Adrenal gland (tissue), 12 donors: ENCODE results near the gene FOXP3. TPM values are rescaled to one million over a fixed set of nuclear protein-coding genes. Genes with fewer than 3 reads are reported as not detected.

Experiments
- DNase-seq, 7 donors: peaks; one replicate each; pipeline ENCODE4 v3.0.0-alpha.2; 2019 to 2020
- H3K27ac ChIP-seq, 5 donors: fragments of 200-600 bp; sonication (generic) in 4 of 5; 1 replicate in 3 of 5; 2 replicates in 2 of 5; pipeline versions ENCODE4 v1.5.1 to v1.8.0; 2016 to 2020; ENCODE audit warnings: mild to moderate bottlenecking in 1 of 5
- H3K27me3 ChIP-seq: fragments of 200-600 bp; 2 replicates; pipeline ENCODE4 v1.8.0; 2021
- H3K36me3 ChIP-seq, 2 donors: fragments of 200-600 bp; replicated peaks in 1 of 2; 1 replicate in 1 of 2; 2 replicates in 1 of 2; pipeline versions ENCODE4 v1.5.1 to v1.8.0; 2018 to 2022
- H3K4me1 ChIP-seq, 2 donors: fragments of 200-600 bp; replicated peaks in 1 of 2; 1 replicate in 1 of 2; 2 replicates in 1 of 2; pipeline versions ENCODE4 v1.5.1 to v1.8.0; 2018 to 2021
- H3K4me3 ChIP-seq, 4 donors: fragments of 200-600 bp; sonication (generic) in 3 of 4; one replicate each; pipeline ENCODE4 v1.5.1; 2016 to 2018
- H3K9me3 ChIP-seq, 3 donors: fragments of 200-600 bp; sonication (generic) in 1 of 3; replicated peaks in 1 of 3; 1 replicate in 2 of 3; 2 replicates in 1 of 3; pipeline versions ENCODE4 v1.5.1 to v1.8.0; 2016 to 2021
- POLR2A ChIP-seq, 2 donors: fragments of 450-650 bp; IDR thresholded peaks; one replicate each; pipeline ENCODE4 v1.6.1; 2017; ENCODE audit warnings: antibody characterized with exemption in 2 of 2, mild to moderate bottlenecking in 2 of 2, moderate library complexity in 1 of 2
- WGBS, 4 donors: extraction: QIAGEN DNeasy Blood & Tissue Kit in 2 of 4; methylation state at CpG; one replicate each; pipeline versions ENCODE4 v1.1.5 to v1.1.7; 2013 to 2017; 5-methylcytosine and 5-hydroxymethylcytosine counted together
- intact Hi-C, 2 donors: fragments of 100-400 bp; cut with DNase I; formaldehyde crosslinking; loops; one replicate each; pipeline versions ENCODE4 v1.14.1 to v1.15.0; 2022 to 2023
- polyA plus RNA-seq, 3 donors: library from polyadenylated mRNA; stranded (reverse); fragments of 200-250 nt in 2 of 3; fragments of 350-450 nt in 1 of 3; fragmentation: Illumina TruSeq in 1 of 3; extraction: RNeasy Lipid Tissue Mini Kit (QIAGEN cat#74804) in 1 of 3; gene quantifications; one replicate each; pipeline ENCODE4 v1.2.3, GENCODE V29; 2013 to 2014
- total RNA-seq, 9 donors: library from RNA; depleted of rRNA in 4 of 9; stranded (reverse); fragments of >200 nt in 4 of 9; fragments of 120-200 nt in 1 of 9; fragmentation: NEBNext Ultra II Directional in 1 of 9; extraction: Animal tissue kit (Norgen Biotek cat#: 25700) in 1 of 9; gene quantifications; one replicate each; pipeline versions ENCODE4 v1.1.0 to v1.2.4, GENCODE V29; 2013 to 2023
- TF ChIP-seq, protein P1 (sequence below), 6 experiments: fragments of 450-650 bp in 4 of 6; fragments of 200-600 bp in 2 of 6; sonication (generic) in 1 of 6; IDR thresholded peaks; 1 replicate in 5 of 6; 2 replicates in 1 of 6; pipeline versions ENCODE4 v1.5.1 to v1.8.0; 2016 to 2021; ENCODE audit warnings: antibody characterized with exemption in 6 of 6, mild to moderate bottlenecking in 2 of 6, moderate library complexity in 1 of 6
- donor health status: healthy with polysubstance abuse.
- donor health status: Bipolar disorder and iron deficiency.
- donor health status: DM: yes; HTN: yes; CAD: no.
- donor health status: DM: no; HTN: no; CAD: no.
- donor health status: DM: no; HTN: no; CAD: no.
- donor health status: DM: yes; HTN: yes; CAD: no.

Gene FOXP3
- total and polyA plus RNA-seq, 12 donors: 0.14 to 0.53 (median 0.26) TPM; not detected in 4

DNA sequence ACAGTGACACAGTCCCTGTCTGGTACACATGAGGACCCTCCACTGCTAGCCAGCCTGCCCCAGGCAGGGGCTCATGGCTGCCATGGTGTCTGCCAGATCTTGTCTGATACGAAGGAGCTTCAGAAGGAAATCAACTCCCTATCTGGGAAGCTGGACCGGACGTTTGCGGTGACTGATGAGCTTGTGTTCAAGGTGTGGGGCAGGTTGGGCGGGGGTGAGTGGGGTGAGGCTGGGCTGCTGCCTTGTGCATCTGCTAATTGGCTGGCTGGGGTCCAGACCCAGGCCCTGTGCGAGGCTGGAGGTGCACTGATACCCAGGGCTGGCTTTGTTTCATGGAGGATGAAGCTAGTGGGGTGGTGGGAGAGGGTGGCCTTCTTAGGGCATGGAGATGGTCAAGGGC is 15.4 kb downstream of the FOXP3 start:
- H3K9me3 ChIP-seq: no peaks in the 10 kb centered on the region
- H3K36me3 ChIP-seq: peaks cover 0 to 9% of the 10 kb centered on the region in 2 donors
- WGBS, 4 donors: 71 to 91% (median 77%) methylated on average over 1 to 6 of the region's 6 CpGs
- intact Hi-C loops: no loop called here
- H3K4me1 ChIP-seq: no peaks in the 10 kb centered on the region
- no peak for DNase-seq
- H3K4me3 ChIP-seq: no peak overlapping the region
- H3K27ac ChIP-seq: no peak overlapping the region
- H3K27me3 ChIP-seq: no peaks in the 10 kb centered on the region
- no peak for TF ChIP-seq POLR2A (IDR thresholded peaks at IDR 0.05)
- TF ChIP-seq, protein P1, sequence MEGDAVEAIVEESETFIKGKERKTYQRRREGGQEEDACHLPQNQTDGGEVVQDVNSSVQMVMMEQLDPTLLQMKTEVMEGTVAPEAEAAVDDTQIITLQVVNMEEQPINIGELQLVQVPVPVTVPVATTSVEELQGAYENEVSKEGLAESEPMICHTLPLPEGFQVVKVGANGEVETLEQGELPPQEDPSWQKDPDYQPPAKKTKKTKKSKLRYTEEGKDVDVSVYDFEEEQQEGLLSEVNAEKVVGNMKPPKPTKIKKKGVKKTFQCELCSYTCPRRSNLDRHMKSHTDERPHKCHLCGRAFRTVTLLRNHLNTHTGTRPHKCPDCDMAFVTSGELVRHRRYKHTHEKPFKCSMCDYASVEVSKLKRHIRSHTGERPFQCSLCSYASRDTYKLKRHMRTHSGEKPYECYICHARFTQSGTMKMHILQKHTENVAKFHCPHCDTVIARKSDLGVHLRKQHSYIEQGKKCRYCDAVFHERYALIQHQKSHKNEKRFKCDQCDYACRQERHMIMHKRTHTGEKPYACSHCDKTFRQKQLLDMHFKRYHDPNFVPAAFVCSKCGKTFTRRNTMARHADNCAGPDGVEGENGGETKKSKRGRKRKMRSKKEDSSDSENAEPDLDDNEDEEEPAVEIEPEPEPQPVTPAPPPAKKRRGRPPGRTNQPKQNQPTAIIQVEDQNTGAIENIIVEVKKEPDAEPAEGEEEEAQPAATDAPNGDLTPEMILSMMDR (IDR thresholded peaks at IDR 0.05): no peak

DNA sequence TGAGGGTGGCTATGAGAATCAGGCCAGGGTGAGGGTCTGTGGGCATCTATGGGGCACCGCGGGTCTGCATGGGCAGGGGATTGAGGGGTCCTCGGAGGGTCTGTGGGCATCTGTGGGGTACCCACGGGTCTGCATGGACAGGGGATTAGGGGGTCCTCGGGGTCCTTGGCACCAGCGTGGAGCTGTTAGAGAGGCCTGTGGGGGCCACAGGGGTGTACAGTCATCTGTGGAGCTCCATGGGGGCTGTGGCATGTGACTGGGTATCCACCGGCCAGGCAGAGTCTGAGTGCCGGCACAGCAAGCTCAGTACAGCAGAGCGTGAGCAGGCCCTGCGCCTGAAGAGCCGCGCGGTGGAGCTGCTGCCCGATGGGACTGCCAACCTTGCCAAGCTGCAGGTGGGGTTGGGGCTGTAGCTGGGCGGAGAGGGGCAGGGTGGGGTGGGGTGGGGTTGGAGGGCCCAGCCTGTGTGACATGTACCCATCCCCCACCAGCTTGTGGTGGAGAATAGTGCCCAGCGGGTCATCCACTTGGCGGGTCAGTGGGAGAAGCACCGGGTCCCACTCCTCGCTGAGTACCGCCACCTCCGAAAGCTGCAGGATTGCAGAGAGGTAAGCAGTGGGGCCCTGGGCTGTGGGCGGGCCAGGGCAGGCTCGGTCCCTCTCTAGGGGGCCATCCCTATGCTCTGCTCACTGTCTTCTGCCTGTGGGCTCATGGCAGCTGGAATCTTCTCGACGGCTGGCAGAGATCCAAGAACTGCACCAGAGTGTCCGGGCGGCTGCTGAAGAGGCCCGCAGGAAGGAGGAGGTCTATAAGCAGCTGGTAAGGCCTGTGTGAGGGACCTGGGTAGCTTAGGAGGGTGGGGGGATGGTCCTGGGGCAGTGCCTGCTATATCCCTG is 16.3 kb downstream of the FOXP3 start:
- TF ChIP-seq, protein P1 (IDR thresholded peaks at IDR 0.05): no peak
- TF ChIP-seq POLR2A (IDR thresholded peaks at IDR 0.05): no peak
- no peaks in the 10 kb centered on the region for H3K27me3 ChIP-seq
- intact Hi-C loops: no loop called here

DNA sequence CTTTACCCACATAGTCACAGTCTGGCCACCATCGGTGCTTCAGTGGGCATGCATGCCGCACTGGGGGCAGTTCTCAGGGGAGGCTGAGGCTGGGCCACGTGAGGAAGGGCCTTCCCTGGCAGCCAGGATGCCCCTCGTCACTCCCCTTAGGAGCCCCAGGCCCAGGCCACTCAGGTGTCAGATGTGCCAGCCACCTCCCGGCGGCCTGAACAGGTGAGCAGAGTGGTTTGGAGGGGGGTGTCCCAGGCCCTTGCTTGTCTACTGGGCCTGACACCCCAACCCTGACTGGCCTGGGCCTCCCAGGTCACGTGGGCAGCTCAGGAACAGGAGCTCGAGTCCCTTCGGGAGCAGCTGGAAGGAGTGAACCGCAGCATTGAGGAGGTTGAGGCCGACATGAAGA is 17.2 kb downstream of the FOXP3 start:
- Histone ChIP-seq H3K27ac (no peak overlapping the region), H3K4me1 (no peaks in the 10 kb centered on the region), H3K36me3 (peaks cover 0 to 19% of the 10 kb centered on the region in 2 donors), H3K27me3 (no peaks in the 10 kb centered on the region), H3K9me3 (no peaks in the 10 kb centered on the region), H3K4me3 (no peak overlapping the region)
- DNase-seq: no peak
- WGBS, 4 donors: 83 to 92% (median 84%) methylated on average over 8 to 11 of the region's 11 CpGs; no CpG with 5 or more reads in 1 of the 4 donors
- TF ChIP-seq, protein P1 (IDR thresholded peaks at IDR 0.05): no peak
- TF ChIP-seq POLR2A (IDR thresholded peaks at IDR 0.05): no peak
- intact Hi-C loops: no loop called here

More for the DNA sequence above, 16.3 kb downstream of the FOXP3 start:
- no peaks in the 10 kb centered on the region for H3K4me1 ChIP-seq
- H3K36me3 ChIP-seq: peaks cover 0 to 18% of the 10 kb centered on the region in 2 donors
- H3K9me3 ChIP-seq: no peaks in the 10 kb centered on the region
- 81 to 84% (median 83%) methylated on average over 5 to 28 of the region's 28 CpGs; no CpG with 5 or more reads in 1 of the 4 donors for WGBS, 4 donors
- no peak for DNase-seq
- H3K4me3 ChIP-seq: no peak overlapping the region
- H3K27ac ChIP-seq: no peak overlapping the region

DNA sequence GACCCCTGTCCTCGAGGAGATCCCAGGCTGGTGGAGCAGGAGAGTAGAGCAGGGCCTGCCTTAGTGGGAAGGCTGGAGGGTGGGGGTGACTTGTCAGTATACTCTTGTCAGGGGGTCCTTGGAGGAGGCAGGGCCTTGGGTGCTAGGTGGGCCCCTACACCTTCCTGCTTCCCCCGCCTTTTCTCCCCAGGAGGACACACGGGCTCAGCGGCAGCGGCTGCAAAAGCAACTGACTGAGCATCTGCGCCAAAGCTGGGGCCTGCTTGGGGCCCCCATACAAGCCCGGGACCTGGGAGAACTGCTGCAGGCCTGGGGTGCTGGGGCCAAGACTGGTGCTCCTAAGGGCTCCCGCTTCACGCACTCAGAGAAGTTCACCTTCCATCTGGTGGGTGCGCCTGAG is 18.0 kb downstream of the FOXP3 start:
- no peaks in the 10 kb centered on the region for H3K4me1 ChIP-seq
- H3K36me3 ChIP-seq: peaks cover 0 to 19% of the 10 kb centered on the region in 2 donors
- intact Hi-C loops: no loop called here

More for the DNA sequence above, 18.0 kb downstream of the FOXP3 start:
- TF ChIP-seq, protein P1 (IDR thresholded peaks at IDR 0.05): no peak
- no peak for TF ChIP-seq POLR2A (IDR thresholded peaks at IDR 0.05)
- WGBS, 4 donors: 89 to 92% (median 90%) methylated on average over 1 to 10 of the region's 10 CpGs; no CpG with 5 or more reads in 1 of the 4 donors
- H3K27me3 ChIP-seq: no peaks in the 10 kb centered on the region
- DNase-seq: no peak
- H3K9me3 ChIP-seq: no peaks in the 10 kb centered on the region
- H3K27ac ChIP-seq: no peak overlapping the region
- no peak overlapping the region for H3K4me3 ChIP-seq
